B cell (primary cell): ENCODE data around the gene FEM1B. TPM values are rescaled to one million over a fixed set of nuclear protein-coding genes. Genes with fewer than 3 reads are reported as not detected.

Experiments
- ATAC-seq: fragments of 200-7000 bp; cut with Tn5 transposase; one replicate; pipeline ENCODE4 v1.10.0; 2021; ENCODE audit warnings: low read depth, mild to moderate bottlenecking, moderate number of reproducible peaks, moderate library complexity
- CTCF ChIA-PET: fragments of 350-600 bp; sonication (Branson Sonifier 250); formaldehyde crosslinking; loops from one replicate; lab custom pipeline; 2021; ENCODE audit warnings: antibody characterized with exemption, inconsistent platforms; lab: Charles Lee
- POLR2A ChIA-PET: fragments of 350-600 bp; sonication (Branson Sonifier 250); formaldehyde crosslinking; loops from one replicate; lab custom pipeline; 2021; ENCODE audit warnings: antibody characterized with exemption; lab: Charles Lee
- DNase-seq: peaks from one replicate; pipeline ENCODE4 v3.0.0; 2013
- H2AFZ ChIP-seq: 2 replicates; pipeline ENCODE4 v1.6.1; 2012; ENCODE audit warnings: mild to moderate bottlenecking, low read depth, low read length; ENCODE audit not compliant: insufficient read depth, poor library complexity, severe bottlenecking
- H3K27ac ChIP-seq, 2 donors: 1 replicate in 1 of 2; 2 replicates in 1 of 2; pipeline ENCODE4 v1.5.1; 2012 to 2013; ENCODE audit warnings: low read length in 2 of 2, mild to moderate bottlenecking in 2 of 2, moderate library complexity in 1 of 2
- H3K27me3 ChIP-seq, 4 experiments: fragments of 200-600 bp in 1 of 4; sonication (generic) in 1 of 4; replicated peaks in 1 of 4; 1 replicate in 2 of 4; 2 replicates in 2 of 4; pipeline versions ENCODE4 v1.6.1 to v1.7.0; 2013 to 2016; ENCODE audit warnings: low read length in 3 of 4, mild to moderate bottlenecking in 2 of 4, mixed read lengths in 1 of 4, moderate library complexity in 1 of 4; ENCODE audit not compliant: insufficient read depth in 4 of 4, control insufficient read depth in 3 of 4; ENCODE audit errors: control extremely low read depth in 1 of 4
- H3K36me3 ChIP-seq, 2 experiments: replicated peaks in 1 of 2; 1 replicate in 1 of 2; 2 replicates in 1 of 2; pipeline versions ENCODE4 v1.6.1 to v1.7.1; 2013; ENCODE audit warnings: low read length in 1 of 2; ENCODE audit not compliant: insufficient read depth in 2 of 2, control insufficient read depth in 1 of 2; ENCODE audit errors: control extremely low read depth in 1 of 2, extremely low read depth in 1 of 2
- H3K4me1 ChIP-seq, 2 donors: fragments of 200-600 bp in 1 of 2; sonication (generic) in 1 of 2; 1 replicate in 1 of 2; 2 replicates in 1 of 2; pipeline versions ENCODE4 v1.5.1 to v1.6.1; 2013 to 2017; ENCODE audit warnings: low read length in 2 of 2; ENCODE audit not compliant: control insufficient read depth in 2 of 2, insufficient read depth in 2 of 2
- H3K4me2 ChIP-seq: replicated peaks from 2 replicates; pipeline ENCODE3; 2012; ENCODE audit warnings: mild to moderate bottlenecking, low read depth, low read length; ENCODE audit not compliant: poor library complexity, severe bottlenecking
- H3K4me3 ChIP-seq, 5 experiments: fragments of 200-600 bp in 1 of 5; sonication (generic) in 1 of 5; 1 replicate in 3 of 5; 2 replicates in 2 of 5; pipeline versions ENCODE4 v1.5.1 to v1.7.0; 2011 to 2016; ENCODE audit warnings: low read length in 4 of 5, mild to moderate bottlenecking in 4 of 5, low read depth in 2 of 5, control low read depth in 1 of 5, moderate library complexity in 1 of 5; ENCODE audit not compliant: insufficient read depth in 1 of 5; ENCODE audit errors: control extremely low read depth in 1 of 5, extremely low read depth in 1 of 5
- H3K79me2 ChIP-seq: fragments of 200-600 bp; sonication (generic); one replicate; pipeline ENCODE4 v1.6.0; 2016; ENCODE audit warnings: low read length; ENCODE audit not compliant: control insufficient read depth, insufficient read depth
- H3K9ac ChIP-seq: fragments of 200-600 bp; sonication (generic); 2 replicates; pipeline ENCODE4 v1.6.1; 2017; ENCODE audit warnings: mild to moderate bottlenecking, low read length, moderate library complexity
- H3K9me3 ChIP-seq, 3 donors: one replicate each; pipeline versions ENCODE4 v1.6.1 to v1.7.1; 2013; ENCODE audit warnings: low read length in 2 of 3; ENCODE audit not compliant: control insufficient read depth in 2 of 3, insufficient read depth in 1 of 3; ENCODE audit errors: control extremely low read depth in 1 of 3
- H4K20me1 ChIP-seq: 2 replicates; pipeline ENCODE4 v1.6.0; 2012; ENCODE audit warnings: mild to moderate bottlenecking, low read length; ENCODE audit not compliant: insufficient read depth, control insufficient read depth, poor library complexity, severe bottlenecking
- H3K27ac Mint-ChIP-seq: one replicate; pipeline ENCODE4 v1.8.0; 2021; ENCODE audit warnings: mixed read lengths
- H3K27me3 Mint-ChIP-seq: one replicate; pipeline ENCODE4 v1.8.0; 2021; ENCODE audit warnings: mixed read lengths
- H3K4me1 Mint-ChIP-seq: one replicate; pipeline ENCODE4 v1.8.0; 2021; ENCODE audit warnings: mixed read lengths
- H3K4me3 Mint-ChIP-seq: one replicate; pipeline ENCODE4 v1.8.0; 2021; ENCODE audit warnings: mixed read lengths
- H3K9me3 Mint-ChIP-seq: one replicate; pipeline ENCODE4 v1.8.0; 2022; ENCODE audit warnings: mixed read lengths; ENCODE audit not compliant: insufficient read depth
- CTCF ChIP-seq: fragments of 200-600 bp; IDR thresholded peaks from one replicate; pipeline ENCODE4 v1.8.0; 2022; ENCODE audit warnings: antibody characterized with exemption, mild to moderate bottlenecking
- EZH2 ChIP-seq: IDR thresholded peaks from 2 replicates; pipeline ENCODE4 v1.6.1; 2012; ENCODE audit warnings: borderline replicate concordance, low read depth, mild to moderate bottlenecking, moderate library complexity, low read length; ENCODE audit not compliant: insufficient read depth, poor library complexity, severe bottlenecking
- WGBS: methylation state at CpG from one replicate; pipeline ENCODE4 v1.1.5; 2013; ENCODE audit warnings: missing lambda C conversion rate; ENCODE audit not compliant: insufficient coverage; 5-methylcytosine and 5-hydroxymethylcytosine counted together
- intact Hi-C: fragments of 100-400 bp; cut with micrococcal nuclease; formaldehyde crosslinking; loops from one replicate; pipeline ENCODE4 v1.10.0; 2022
- polyA plus RNA-seq: library from polyadenylated mRNA; depleted of rRNA; stranded (reverse); fragments of >200 nt; gene quantifications from 2 replicates; pipeline ENCODE4 v1.2.3, GENCODE V29; 2012
- total RNA-seq, 2 donors: library from RNA; stranded (reverse); fragments of 120-200 nt in 1 of 2; gene quantifications; 1 replicate in 1 of 2; 2 replicates in 1 of 2; pipeline versions ENCODE4 v1.2.3 to v1.2.4, GENCODE V29; 2013 to 2022

The FEM1B gene
- total and polyA plus RNA-seq, 2 donors (not counting 1 experiment from before 2014, with no cell fraction given) = 13.8 to 52.4 TPM

GRCh38 chr15:68298336-68298735 lies 20.8 kb downstream of the FEM1B start:
- intact Hi-C loops = loop anchor here (2.0 kb wide), 1 partner anchor 20 kb away; no protein-coding TSS in a partner anchor
- no peak for ATAC-seq
- H3K27ac ChIP-seq = peak overlapping the region in 1 of 2 donors; percentile 55
- no peaks in the 10 kb centered on the region for H3K9me3 ChIP-seq
- peaks cover 0 to 2% of the 10 kb centered on the region in 2 experiments for H3K36me3 ChIP-seq
- TF ChIP-seq EZH2 (no peak), CTCF (no peak)
- H2AFZ ChIP-seq = no peak overlapping the region
- peak overlapping the region; percentile 58 for H3K9ac ChIP-seq
- H3K4me1 ChIP-seq = peaks cover 4 to 14% of the 10 kb centered on the region in 2 donors
- H3K4me3 Mint-ChIP-seq = peak overlapping the region; percentile 86
- H3K27me3 ChIP-seq = no peaks in the 10 kb centered on the region
- peaks cover under 1% of the 10 kb centered on the region for H4K20me1 ChIP-seq
- no peaks in the 10 kb centered on the region for H3K9me3 Mint-ChIP-seq
- peak overlapping the region; percentile 65 for H3K4me2 ChIP-seq
- H3K4me1 Mint-ChIP-seq = peaks cover 17% of the 10 kb centered on the region
- ChIA-PET CTCF (interaction anchor here (0.8 to 1.9 kb wide), 4 partner anchors 8 to 46 kb away, joined by 3 to 5 read pairs (median 4); partner anchors contain the start of gene FEM1B), POLR2A (no interaction called here)
- peak overlapping the region in 2 of 5 experiments; percentile 40 to 52 for H3K4me3 ChIP-seq
- 90% methylated on average over 2 of the region's 3 CpGs for WGBS
- H3K27ac Mint-ChIP-seq = peak overlapping the region; percentile 80
- H3K27me3 Mint-ChIP-seq = no peaks in the 10 kb centered on the region
- no peak for DNase-seq
- H3K79me2 ChIP-seq = no peaks in the 10 kb centered on the region

GRCh38 chr15:68298882-68299381 lies 21.4 kb downstream of the FEM1B start:
- no peak for TF ChIP-seq CTCF
- no peak for TF ChIP-seq EZH2
- Histone ChIP-seq H2AFZ (peak overlapping the region; percentile 73), H3K4me2 (peak overlapping the region; percentile 65), H3K27ac (peak overlapping the region; percentile 22 to 55), H3K4me1 (peaks cover 4 to 14% of the 10 kb centered on the region in 2 donors), H3K79me2 (no peaks in the 10 kb centered on the region), H3K27me3 (no peaks in the 10 kb centered on the region), H3K36me3 (no peaks in the 10 kb centered on the region), H3K9me3 (no peaks in the 10 kb centered on the region), H4K20me1 (no peaks in the 10 kb centered on the region), H3K4me3 (peak overlapping the region; percentile 18 to 68 (median 52)), H3K9ac (peak overlapping the region; percentile 58)
- peaks cover 17% of the 10 kb centered on the region for H3K4me1 Mint-ChIP-seq
- H3K4me3 Mint-ChIP-seq = peak overlapping the region; percentile 86
- ChIA-PET POLR2A (no interaction called here), CTCF (interaction anchor here (0.8 to 1.6 kb wide), 4 partner anchors 7 to 22 kb away, joined by 3 to 5 read pairs (median 4); partner anchors contain the start of gene FEM1B)
- no peaks in the 10 kb centered on the region for H3K27me3 Mint-ChIP-seq
- intact Hi-C loops = loop anchor here (2.0 kb wide), 1 partner anchor 20 kb away; no protein-coding TSS in a partner anchor
- ATAC-seq = peak; percentile 81
- peak; percentile 70 for DNase-seq
- no peaks in the 10 kb centered on the region for H3K9me3 Mint-ChIP-seq
- WGBS = 0% methylated on average over 3 of the region's 6 CpGs
- peak overlapping the region; percentile 80 for H3K27ac Mint-ChIP-seq
